Measurements from ENCODE around the gene ZBTB42. TPM values are rescaled to one million over a fixed set of nuclear protein-coding genes. Genes with fewer than 3 reads are reported as not detected.

The ZBTB42 gene
- total RNA-seq, result 1.2 TPM

GRCh38 chr14:104800771-104801519 lies at the start of gene ZBTB42:
ZBTB42 (plus strand) TSS chr14:104801101; CDS start chr14:104801198, 97 bp downstream.

GRCh38 chr14:104752735-104753527 lies 48.0 kb upstream of the ZBTB42 start, which contains the start of gene SIVA1:
SIVA1 (plus strand) TSS chr14:104753147; CDS start chr14:104753202, 55 bp downstream.

GRCh38 chr14:104794993-104795780 lies 5.7 kb upstream of the ZBTB42 start, which contains the start of gene AKT1:
AKT1 (minus strand) TSS chr14:104795748; CDS start chr14:104792643, 3,105 bp downstream.

Other genes starting within 250 kb of the ZBTB42 start
- 0.92 TPM for gene C14orf180, start 221.3 kb upstream of the ZBTB42 start, total RNA-seq
- gene TMEM179, start 196.3 kb upstream of the ZBTB42 start, total RNA-seq, result 56.7 TPM
- 9.7 TPM for gene INF2, start 111.5 kb upstream of the ZBTB42 start, total RNA-seq
- 6.7 TPM for gene ADSS1, start 76.9 kb upstream of the ZBTB42 start, total RNA-seq
- gene SIVA1, start 48.0 kb upstream of the ZBTB42 start, total RNA-seq, result 20.3 TPM
- 99.0 TPM for gene AKT1, start 5.4 kb upstream of the ZBTB42 start, total RNA-seq
- gene CEP170B, start 64.2 kb downstream of the ZBTB42 start, total RNA-seq, result 31.8 TPM
- 9.0 TPM for gene PLD4, start 123.8 kb downstream of the ZBTB42 start, total RNA-seq
- 30.7 TPM for gene AHNAK2, start 177.3 kb downstream of the ZBTB42 start, total RNA-seq
- gene CLBA1, start 184.7 kb downstream of the ZBTB42 start, total RNA-seq, result 12.9 TPM
- gene CDCA4, start 220.0 kb downstream of the ZBTB42 start, total RNA-seq, result 10.8 TPM

All from diencephalon (tissue), 1 donor.